ENCODE results near the gene ZDHHC14. TPM values are rescaled to one million over a fixed set of nuclear protein-coding genes. Genes with fewer than 3 reads are reported as not detected.

Gene ZDHHC14
- total and polyA plus RNA-seq, 2 experiments from 2014 or later = 3.0 to 7.4 TPM

GRCh38 chr6:157388924-157389323 lies 7.9 kb downstream of the ZDHHC14 start (continued):
- TF ChIP-seq ZNF462 (CRISPR knock-in tag; IDR thresholded peaks at IDR 0.05) (no peak), EZH2 (IDR thresholded peaks at IDR 0.05; ENCODE audit: low read depth, unreplicated experiment) (no peak), CREB1 (CRISPR knock-in tag; IDR thresholded peaks at IDR 0.05; ENCODE audit: low read depth) (no peak), JUNB (IDR thresholded peaks at IDR 0.05; ENCODE audit: unreplicated experiment) (no peak)

- Histone ChIP-seq H3K4me1 (ENCODE audit: insufficient read depth) (no peaks in the 10 kb centered on the region), H3K27ac (ENCODE audit: low read depth) (no peak overlapping the region), H3F3A (replicated peaks; ENCODE audit: low read depth) (no peaks in the 10 kb centered on the region), H3K4me2 (no peak overlapping the region), H3K9me2 (ENCODE audit: insufficient read depth) (no peaks in the 10 kb centered on the region), H3K27me3 (ENCODE audit: insufficient read depth) (no peaks in the 10 kb centered on the region), H3K4me3 (no peak overlapping the region), H4K20me1 (replicated peaks; ENCODE audit: insufficient read depth) (no peaks in the 10 kb centered on the region), H3K36me3 (ENCODE audit: insufficient read depth) (peaks cover 3% of the 10 kb centered on the region; the same call in 1 of the 2 replicates), H2AFZ (no peak overlapping the region), H3K79me2 (replicated peaks; ENCODE audit: insufficient read depth) (no peaks in the 10 kb centered on the region)
- no peak for DNase-seq (ENCODE audit: low spot score)
- Mint-ChIP-seq H3K27ac (no peak overlapping the region), H3K27me3 (ENCODE audit: insufficient read depth, low read depth, poor library complexity) (peaks cover 3% of the 10 kb centered on the region), H3K9me3 (peaks cover 12% of the 10 kb centered on the region), H3K4me1 (peaks cover 10% of the 10 kb centered on the region; the same call in 2 of the 3 replicates), H3K4me3 (no peak overlapping the region), H3K36me3 (ENCODE audit: low read depth) (peaks cover 15% of the 10 kb centered on the region; the same call in 2 of the 3 replicates)
- ATAC-seq = no peak
- TF ChIP-seq REST (IDR thresholded peaks at IDR 0.05; ENCODE audit: unreplicated experiment) = no peak
- TF ChIP-seq ZNF114 (CRISPR knock-in tag; IDR thresholded peaks at IDR 0.05) = no peak
These were observed 9.5 kb downstream of the ZDHHC14 start for GRCh38 chr6:157390273-157391060.
